NK-92 (cell line): Measurements from ENCODE around the gene NACAD.
"Not testable (repeated sequence)": the region's sequence is repeated elsewhere in the genome, so short reads cannot be mapped to it uniquely, and the experiment has no call there.

Experiments used
- DNase-seq: peaks from one replicate; lab custom pipeline; 2025; ENCODE audit not compliant: unreplicated experiment; lab: John Stamatoyannopoulos, UW

Gene NACAD

GRCh38 chr7:45055594-45056219 lies 33.1 kb downstream of the NACAD start:
- DNase-seq, result no peak

DNA sequence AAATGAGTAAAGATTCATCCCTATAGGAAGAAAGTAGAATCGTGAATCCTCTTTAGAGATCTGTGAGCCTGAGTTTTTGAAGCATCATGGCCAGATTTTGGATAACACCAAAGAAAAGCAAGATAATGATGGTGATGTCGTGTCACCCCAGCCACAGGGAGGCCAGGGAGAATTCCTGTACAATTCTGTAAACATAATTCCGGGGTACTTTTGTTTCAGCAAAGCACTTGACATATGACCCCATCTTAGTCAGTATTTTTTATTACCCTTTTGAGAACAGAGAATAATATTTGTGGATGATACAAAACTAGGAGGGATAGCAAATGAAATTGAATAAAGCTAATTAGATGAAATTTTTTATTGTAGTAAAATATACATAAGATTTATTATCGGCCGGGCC lies 33.8 kb downstream of the NACAD start:
- DNase-seq, result no peak

DNA sequence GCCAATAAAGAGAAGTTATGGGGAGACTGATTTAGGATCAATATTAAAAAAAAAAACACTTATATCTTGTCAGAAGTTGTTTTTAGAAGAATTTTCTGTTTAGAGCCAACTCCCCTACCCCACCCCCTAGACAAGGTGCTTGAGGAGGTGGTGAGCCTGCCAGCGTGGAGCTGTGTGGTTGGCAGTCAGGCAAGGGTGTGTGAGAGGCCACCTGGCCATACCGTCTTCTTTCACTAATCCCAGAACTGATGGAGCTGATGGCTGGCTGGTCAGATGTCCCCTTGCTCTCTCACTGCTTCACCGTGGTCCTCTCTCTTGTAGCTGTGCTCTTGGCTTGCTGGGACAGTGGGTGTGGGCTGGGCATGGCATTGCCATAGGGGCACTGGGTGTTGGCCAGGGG lies 34.3 kb downstream of the NACAD start:
- DNase-seq, result no peak

DNA sequence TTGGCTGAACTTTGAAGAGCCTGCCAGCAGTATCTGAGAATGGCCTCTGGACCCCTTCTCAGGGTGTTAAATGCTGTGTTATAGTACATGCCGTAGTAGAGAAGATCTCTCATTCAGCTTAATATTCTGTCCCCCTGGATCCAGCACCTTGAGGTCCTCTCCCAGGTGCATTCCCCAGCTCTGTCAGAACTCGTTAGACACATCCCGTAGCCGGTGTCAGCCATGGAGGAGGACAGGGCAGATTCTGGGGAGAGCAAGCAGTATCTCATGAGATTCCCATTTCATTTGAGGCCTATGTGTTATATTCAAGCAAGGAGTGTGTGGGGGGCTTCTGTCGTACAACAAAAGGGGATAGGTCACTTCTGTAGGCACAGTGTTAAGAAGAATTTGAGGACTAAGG lies 34.8 kb downstream of the NACAD start:
- DNase-seq, result no peak

DNA sequence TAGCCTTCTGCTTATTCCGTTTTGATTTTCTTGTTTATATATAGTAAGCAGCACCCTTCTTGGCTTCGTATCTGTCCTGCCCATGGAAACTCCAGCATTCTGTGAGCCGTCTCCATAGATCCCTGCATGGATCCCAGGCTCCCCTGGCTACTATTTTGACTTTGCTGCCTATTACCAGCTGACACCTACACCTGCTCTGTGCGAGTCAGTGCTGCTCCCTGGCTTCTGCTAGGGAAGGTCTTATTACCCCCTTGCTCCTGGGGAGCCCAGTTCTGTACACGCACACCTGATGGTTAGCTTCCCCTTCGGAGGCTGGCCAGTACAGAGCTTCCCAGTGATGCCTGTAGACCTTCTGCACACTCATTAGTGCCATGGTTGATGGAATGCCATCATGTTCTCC lies 35.4 kb downstream of the NACAD start:
- DNase-seq, result no peak

DNA sequence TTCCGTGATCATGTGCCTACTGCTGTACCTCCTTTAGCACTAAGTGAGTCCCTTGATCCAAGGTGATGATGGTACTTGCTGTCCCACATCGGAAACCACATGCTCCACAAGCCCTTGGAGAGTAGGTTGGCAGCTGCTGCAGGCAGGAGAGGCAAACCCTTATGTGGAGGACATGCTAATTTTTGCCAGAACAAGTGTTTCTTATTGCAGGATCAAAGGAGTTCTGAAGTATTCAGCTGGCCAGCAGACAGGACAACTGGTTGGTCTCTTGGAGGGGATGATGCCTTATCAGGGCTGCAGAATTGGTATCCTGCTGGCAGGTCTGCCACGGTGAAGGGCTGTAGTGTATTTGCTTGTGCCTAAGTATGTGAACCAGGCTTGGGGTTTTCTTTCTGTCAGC lies 36.8 kb downstream of the NACAD start:
- DNase-seq, result no peak

DNA sequence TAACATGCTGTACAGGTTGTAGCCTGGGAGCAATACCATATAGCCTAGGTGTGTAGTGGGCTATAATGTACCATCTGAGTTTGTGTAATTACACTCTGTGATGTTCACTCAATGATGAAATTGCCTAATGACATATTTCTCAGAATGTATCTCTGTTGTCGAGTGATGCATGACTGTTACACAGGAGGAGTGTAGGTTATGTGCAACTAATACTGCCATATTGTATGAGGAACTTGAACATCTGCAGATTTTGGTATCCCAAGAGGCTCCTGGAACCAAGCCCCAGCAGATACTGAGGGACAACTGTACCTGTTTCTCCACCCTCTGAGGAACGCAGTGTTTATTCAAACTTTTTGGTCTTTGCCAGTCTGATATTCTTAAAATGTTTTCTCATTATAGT lies 38.6 kb downstream of the NACAD start:
- no peak for DNase-seq

- DNase-seq, result no peak
Measured at GRCh38 chr7:45048748-45049147, 40.0 kb downstream of the NACAD start.

DNA sequence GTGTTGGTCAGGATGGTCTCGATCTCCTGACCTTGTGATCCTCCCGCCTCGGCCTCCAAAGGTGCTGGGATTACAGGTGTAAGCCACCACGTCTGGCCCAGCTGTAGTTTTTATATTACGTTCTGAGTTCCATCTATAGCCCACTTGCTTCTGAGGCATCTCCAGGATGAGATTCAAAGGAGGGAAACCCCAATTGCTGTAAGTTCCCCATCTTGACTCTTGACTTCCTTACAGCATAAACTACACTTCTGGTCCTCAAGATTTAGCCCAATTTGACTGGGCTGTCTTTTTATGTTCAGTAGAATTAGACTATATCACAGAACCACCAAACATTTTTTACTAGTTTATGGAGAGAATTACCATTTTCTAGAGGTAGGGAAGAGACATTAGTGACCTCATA lies 44.4 kb downstream of the NACAD start:
- no peak for DNase-seq

- no peak for DNase-seq
Measured at GRCh38 chr7:45039106-45039505, 49.7 kb downstream of the NACAD start.

DNA sequence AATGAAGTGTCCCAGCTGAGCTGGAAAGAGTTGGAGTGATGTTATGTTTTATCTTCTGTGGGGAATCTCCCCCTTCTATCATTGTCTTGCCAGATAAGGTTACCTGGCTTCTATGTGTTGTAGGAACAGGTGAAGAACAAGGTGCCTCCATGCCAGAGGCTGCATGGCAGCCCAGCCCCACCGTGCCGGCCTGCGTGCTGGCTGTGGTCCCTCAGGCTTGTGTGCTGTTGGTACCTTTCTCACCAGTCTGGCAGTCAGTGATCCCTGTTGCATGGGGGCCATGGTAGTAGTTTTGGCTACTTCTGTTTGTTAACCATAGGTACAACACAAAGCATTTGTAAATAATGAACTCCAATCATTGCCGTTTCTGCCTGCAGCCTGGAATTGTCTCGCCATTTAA lies 50.9 kb downstream of the NACAD start:
- DNase-seq, result no peak

DNA sequence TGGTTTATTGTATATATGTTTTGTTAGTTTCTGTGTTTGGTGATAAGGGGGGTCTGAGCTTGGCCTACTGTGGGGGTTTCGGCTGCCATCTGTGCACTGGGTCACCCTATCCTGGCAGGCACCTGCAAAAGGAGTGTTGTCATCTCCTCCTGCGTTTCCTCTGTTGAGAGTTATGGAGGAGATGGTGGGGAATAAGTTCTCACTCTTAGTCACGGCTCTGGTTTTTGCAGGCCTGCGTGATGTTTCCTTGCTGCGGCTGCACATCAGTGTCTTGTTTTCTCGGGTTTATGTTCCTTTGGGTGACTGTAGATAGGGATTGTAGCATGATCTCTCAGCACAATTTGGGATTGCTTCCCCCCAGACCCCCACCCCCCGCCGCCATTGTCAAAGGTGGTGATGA lies 52.0 kb downstream of the NACAD start:
- DNase-seq, result no peak

- DNase-seq, result no peak
Measured at GRCh38 chr7:45036317-45036716, 52.5 kb downstream of the NACAD start.

DNA sequence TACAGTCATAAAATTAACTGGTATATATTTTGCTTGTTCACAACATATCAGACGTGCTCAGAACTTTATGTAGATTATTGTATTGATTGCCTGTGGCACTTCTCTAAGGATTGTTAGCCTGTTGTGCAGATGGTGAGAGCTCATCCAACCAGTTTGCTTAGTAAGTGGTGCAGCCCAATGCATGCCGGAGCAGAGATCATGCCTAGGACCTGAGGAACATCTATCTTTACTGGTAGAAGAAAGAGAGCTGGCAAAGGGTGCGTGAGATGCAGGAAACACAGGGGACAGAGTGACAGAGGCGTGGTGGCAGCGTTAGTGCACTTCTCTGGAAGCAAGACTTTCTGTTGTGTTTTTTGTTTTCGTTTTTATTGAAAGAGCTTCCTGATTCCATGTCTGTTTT lies 52.9 kb downstream of the NACAD start:
- DNase-seq, result no peak

DNA sequence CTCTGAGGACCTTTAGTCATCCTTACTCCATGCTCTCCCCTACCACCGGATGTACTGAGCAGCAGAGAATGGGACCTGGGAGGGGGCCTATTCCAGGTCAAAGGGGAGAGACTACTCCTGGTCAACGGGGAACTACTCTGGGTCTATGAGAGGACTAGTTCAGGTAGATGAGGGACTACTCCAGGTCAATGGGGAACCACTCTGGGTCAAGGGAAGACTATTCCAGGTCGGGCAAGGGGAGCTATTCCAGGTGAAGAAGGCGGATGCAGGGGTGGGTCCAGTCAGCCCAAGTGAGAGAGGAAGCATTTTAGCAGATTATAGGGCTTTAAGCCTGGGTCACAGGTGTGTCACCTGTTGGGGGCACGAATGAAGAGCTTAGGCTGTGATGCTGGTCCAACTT lies 53.4 kb downstream of the NACAD start:
- no peak for DNase-seq

GRCh38 chr7:45034710-45035109 lies 54.1 kb downstream of the NACAD start:
- DNase-seq, result not testable (repeated sequence)

DNA sequence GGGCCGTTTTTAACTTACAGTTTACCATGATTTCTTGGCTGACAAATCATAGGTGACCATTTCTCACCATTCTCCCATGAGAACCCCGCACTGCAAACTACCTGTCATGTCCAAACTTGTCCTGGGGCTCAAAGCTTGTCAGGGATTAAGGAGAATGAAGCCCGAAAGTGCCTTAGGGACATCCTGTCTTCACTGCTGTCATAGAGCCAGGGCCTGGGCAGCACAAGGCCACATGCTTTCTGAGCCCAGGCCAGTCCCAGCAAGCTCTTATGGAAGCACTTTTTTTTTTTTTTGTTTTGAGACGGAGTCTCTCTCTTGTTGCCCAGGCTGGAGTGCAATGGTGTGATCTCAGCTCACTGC lies 54.9 kb downstream of the NACAD start:
- DNase-seq, result no peak

- DNase-seq, result no peak
Measured at GRCh38 chr7:45033261-45033930, 55.4 kb downstream of the NACAD start.

- DNase-seq, result no peak
Measured at GRCh38 chr7:45032421-45032820, 56.3 kb downstream of the NACAD start.

DNA sequence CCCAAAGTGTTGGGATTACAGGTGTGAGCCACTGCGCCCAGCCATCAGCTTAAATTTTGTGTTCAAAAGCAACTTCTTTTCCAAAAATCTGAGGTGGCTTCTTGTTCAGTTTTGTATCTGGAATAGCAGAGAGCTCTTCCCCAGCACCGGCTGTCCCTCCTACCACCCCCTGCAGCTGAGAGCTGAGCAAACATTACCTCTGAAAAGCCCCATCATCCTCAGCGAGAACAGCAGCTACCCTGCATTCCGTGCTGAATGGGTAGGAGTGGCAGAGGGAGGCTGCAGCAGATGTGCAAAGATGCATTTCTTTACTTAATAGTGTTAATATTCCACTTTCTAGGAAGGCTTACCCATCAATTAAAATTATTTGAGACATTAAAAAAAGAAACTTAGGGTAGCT lies 56.9 kb downstream of the NACAD start:
- no peak for DNase-seq
